ENCODE results near the gene R3HCC1L. TPM values are rescaled to one million over a fixed set of nuclear protein-coding genes. Genes with fewer than 3 reads are reported as not detected.

Gene R3HCC1L
- total RNA-seq, 5 donors from 2014 or later (not counting 1 experiment from before 2014, with no cell fraction given), result 21.5 to 23.4 (median 22.6) TPM

GRCh38 chr10:98255146-98255877, 120.9 kb downstream of the R3HCC1L start:
- Histone ChIP-seq H3K4me1 (ENCODE audit: control insufficient read depth in 1 of 2, extremely low read depth in 1 of 2, insufficient read depth in 2 of 2, low read length in 2 of 2) (no peaks in the 10 kb centered on the region), H3K27me3 (replicated peaks in 1 of 2; ENCODE audit: control insufficient read depth in 2 of 2, extremely low read depth in 1 of 2, insufficient read depth in 2 of 2, low read length in 1 of 2) (no peaks in the 10 kb centered on the region), H3K36me3 (ENCODE audit: control insufficient read depth in 2 of 2, extremely low read depth in 1 of 2, insufficient read depth in 1 of 2, low read length in 1 of 2) (peaks cover 3 to 5% of the 10 kb centered on the region in 2 donors), H3K4me3 (ENCODE audit: control insufficient read depth in 1 of 2, extremely low read depth in 1 of 2, low read length in 1 of 2) (no peak overlapping the region), H3K9me3 (no peaks in the 10 kb centered on the region), H3K27ac (ENCODE audit: low read length) (no peak overlapping the region)
- ChIA-PET CTCF (interaction anchor here in 1 of 2 donors (0.5 kb wide), 1 partner anchor 213 kb away, joined by 3 read pairs; no protein-coding TSS in a partner anchor), POLR2A (no interaction called here)
- DNase-seq, result peak in 1 of 35 experiments; percentile 21
- H3K9me3 Mint-ChIP-seq, result no peaks in the 10 kb centered on the region
- no peaks in the 10 kb centered on the region for H3K27me3 Mint-ChIP-seq
- WGBS (ENCODE audit: insufficient coverage), result 91% methylated on average over 11 of the region's 17 CpGs
- no peak for ATAC-seq (replicated peaks in 1 of 4)
- H3K27ac Mint-ChIP-seq, result no peak overlapping the region
- H3K4me3 Mint-ChIP-seq, result no peak overlapping the region
- no peaks in the 10 kb centered on the region for H3K4me1 Mint-ChIP-seq
- peaks cover 12% of the 10 kb centered on the region for H3K36me3 Mint-ChIP-seq

DNA sequence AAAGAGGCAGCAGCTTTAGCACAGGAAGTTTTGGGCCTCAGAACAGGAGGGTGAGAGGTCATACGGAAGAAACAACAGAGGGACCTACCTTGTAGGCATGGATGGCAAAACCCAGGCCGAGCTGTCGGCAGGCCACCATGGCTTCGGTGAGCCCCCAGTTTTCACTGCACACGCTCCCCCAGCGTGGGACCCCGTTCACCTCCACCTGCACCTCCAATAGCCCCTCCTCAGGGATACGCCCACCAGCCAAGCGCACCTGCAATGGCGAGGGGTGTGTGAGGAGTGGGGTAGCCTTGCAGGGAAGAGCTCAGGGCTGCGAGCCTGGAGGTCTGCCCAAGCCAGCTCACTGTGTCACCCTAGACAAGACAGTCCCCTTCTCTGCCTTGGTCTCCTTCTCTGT, 122.2 kb downstream of the R3HCC1L start:
- Histone ChIP-seq H3K27me3 (replicated peaks in 1 of 2; ENCODE audit: control insufficient read depth in 2 of 2, extremely low read depth in 1 of 2, insufficient read depth in 2 of 2, low read length in 1 of 2) (no peaks in the 10 kb centered on the region), H3K4me3 (ENCODE audit: control insufficient read depth in 1 of 2, extremely low read depth in 1 of 2, low read length in 1 of 2) (no peak overlapping the region), H3K36me3 (ENCODE audit: control insufficient read depth in 2 of 2, extremely low read depth in 1 of 2, insufficient read depth in 1 of 2, low read length in 1 of 2) (peaks cover 0 to 2% of the 10 kb centered on the region in 2 donors), H3K4me1 (ENCODE audit: control insufficient read depth in 1 of 2, extremely low read depth in 1 of 2, insufficient read depth in 2 of 2, low read length in 2 of 2) (no peaks in the 10 kb centered on the region), H3K27ac (ENCODE audit: low read length) (no peak overlapping the region), H3K9me3 (no peaks in the 10 kb centered on the region)
- ChIA-PET POLR2A (no interaction called here), CTCF (no interaction called here)
- H3K4me1 Mint-ChIP-seq, result no peaks in the 10 kb centered on the region
- peaks cover 15% of the 10 kb centered on the region for H3K36me3 Mint-ChIP-seq
- WGBS (ENCODE audit: insufficient coverage), result 92% methylated on average over 2 of the region's 11 CpGs
- no peak overlapping the region for H3K27ac Mint-ChIP-seq
- no peaks in the 10 kb centered on the region for H3K27me3 Mint-ChIP-seq
- peak in 1 of 35 experiments; percentile 4 for DNase-seq
- no peaks in the 10 kb centered on the region for H3K9me3 Mint-ChIP-seq
- ATAC-seq (replicated peaks in 1 of 4), result peak in 1 of 4 experiments; percentile 5
- no peak overlapping the region for H3K4me3 Mint-ChIP-seq

- Histone ChIP-seq H3K4me3 (ENCODE audit: control insufficient read depth in 1 of 2, extremely low read depth in 1 of 2, low read length in 1 of 2) (no peak overlapping the region), H3K4me1 (ENCODE audit: control insufficient read depth in 1 of 2, extremely low read depth in 1 of 2, insufficient read depth in 2 of 2, low read length in 2 of 2) (no peaks in the 10 kb centered on the region), H3K27ac (ENCODE audit: low read length) (no peak overlapping the region), H3K36me3 (ENCODE audit: control insufficient read depth in 2 of 2, extremely low read depth in 1 of 2, insufficient read depth in 1 of 2, low read length in 1 of 2) (no peaks in the 10 kb centered on the region), H3K27me3 (replicated peaks in 1 of 2; ENCODE audit: control insufficient read depth in 2 of 2, extremely low read depth in 1 of 2, insufficient read depth in 2 of 2, low read length in 1 of 2) (no peaks in the 10 kb centered on the region), H3K9me3 (no peaks in the 10 kb centered on the region)
- Mint-ChIP-seq H3K27ac (no peak overlapping the region), H3K36me3 (peaks cover 15% of the 10 kb centered on the region), H3K9me3 (no peaks in the 10 kb centered on the region), H3K4me3 (no peak overlapping the region), H3K4me1 (no peaks in the 10 kb centered on the region), H3K27me3 (no peaks in the 10 kb centered on the region)
- ATAC-seq (replicated peaks in 1 of 4) (no peak), DNase-seq (peak in 1 of 35 experiments; percentile 21)
- ChIA-PET CTCF (no interaction called here), POLR2A (no interaction called here)
- WGBS (ENCODE audit: insufficient coverage), result 97% methylated on average over 12 of the region's 12 CpGs
Measured at GRCh38 chr10:98257198-98257597, 122.7 kb downstream of the R3HCC1L start.

GRCh38 chr10:98257961-98258360, 123.5 kb downstream of the R3HCC1L start:
- 89% methylated on average over 14 of the region's 16 CpGs for WGBS (ENCODE audit: insufficient coverage)
- peaks cover 15% of the 10 kb centered on the region for H3K36me3 Mint-ChIP-seq
- no peaks in the 10 kb centered on the region for H3K4me1 Mint-ChIP-seq
- H3K4me3 Mint-ChIP-seq, result no peak overlapping the region
- no peak overlapping the region for H3K27ac ChIP-seq (ENCODE audit: low read length)
- H3K4me3 ChIP-seq (ENCODE audit: control insufficient read depth in 1 of 2, extremely low read depth in 1 of 2, low read length in 1 of 2), result no peak overlapping the region
- no peak for ATAC-seq (replicated peaks in 1 of 4)
- ChIA-PET CTCF (no interaction called here), POLR2A (no interaction called here)
- no peaks in the 10 kb centered on the region for H3K9me3 Mint-ChIP-seq
- no peaks in the 10 kb centered on the region for H3K36me3 ChIP-seq (ENCODE audit: control insufficient read depth in 2 of 2, extremely low read depth in 1 of 2, insufficient read depth in 1 of 2, low read length in 1 of 2)
- H3K4me1 ChIP-seq (ENCODE audit: control insufficient read depth in 1 of 2, extremely low read depth in 1 of 2, insufficient read depth in 2 of 2, low read length in 2 of 2), result no peaks in the 10 kb centered on the region
- H3K27me3 Mint-ChIP-seq, result no peaks in the 10 kb centered on the region
- no peaks in the 10 kb centered on the region for H3K27me3 ChIP-seq (replicated peaks in 1 of 2; ENCODE audit: control insufficient read depth in 2 of 2, extremely low read depth in 1 of 2, insufficient read depth in 2 of 2, low read length in 1 of 2)
- no peak overlapping the region for H3K27ac Mint-ChIP-seq
- peak in 1 of 35 experiments; percentile 22 for DNase-seq
- no peaks in the 10 kb centered on the region for H3K9me3 ChIP-seq

GRCh38 chr10:98258683-98259454, 124.4 kb downstream of the R3HCC1L start:
- Histone ChIP-seq H3K27ac (ENCODE audit: low read length) (no peak overlapping the region), H3K4me1 (ENCODE audit: control insufficient read depth in 1 of 2, extremely low read depth in 1 of 2, insufficient read depth in 2 of 2, low read length in 2 of 2) (no peaks in the 10 kb centered on the region), H3K27me3 (replicated peaks in 1 of 2; ENCODE audit: control insufficient read depth in 2 of 2, extremely low read depth in 1 of 2, insufficient read depth in 2 of 2, low read length in 1 of 2) (no peaks in the 10 kb centered on the region), H3K36me3 (ENCODE audit: control insufficient read depth in 2 of 2, extremely low read depth in 1 of 2, insufficient read depth in 1 of 2, low read length in 1 of 2) (no peaks in the 10 kb centered on the region), H3K9me3 (no peaks in the 10 kb centered on the region), H3K4me3 (ENCODE audit: control insufficient read depth in 1 of 2, extremely low read depth in 1 of 2, low read length in 1 of 2) (no peak overlapping the region)
- POLR2A ChIA-PET, result no interaction called here
- CTCF ChIA-PET, result no interaction called here
- 77% methylated on average over 11 of the region's 13 CpGs for WGBS (ENCODE audit: insufficient coverage)
- ATAC-seq (replicated peaks in 1 of 4) (no peak), DNase-seq (peak in 1 of 35 experiments; percentile 22)
- H3K27ac Mint-ChIP-seq, result no peak overlapping the region
- no peaks in the 10 kb centered on the region for H3K9me3 Mint-ChIP-seq
- no peaks in the 10 kb centered on the region for H3K27me3 Mint-ChIP-seq
- H3K4me1 Mint-ChIP-seq, result no peaks in the 10 kb centered on the region
- H3K36me3 Mint-ChIP-seq, result peaks cover 15% of the 10 kb centered on the region
- no peak overlapping the region for H3K4me3 Mint-ChIP-seq

DNA sequence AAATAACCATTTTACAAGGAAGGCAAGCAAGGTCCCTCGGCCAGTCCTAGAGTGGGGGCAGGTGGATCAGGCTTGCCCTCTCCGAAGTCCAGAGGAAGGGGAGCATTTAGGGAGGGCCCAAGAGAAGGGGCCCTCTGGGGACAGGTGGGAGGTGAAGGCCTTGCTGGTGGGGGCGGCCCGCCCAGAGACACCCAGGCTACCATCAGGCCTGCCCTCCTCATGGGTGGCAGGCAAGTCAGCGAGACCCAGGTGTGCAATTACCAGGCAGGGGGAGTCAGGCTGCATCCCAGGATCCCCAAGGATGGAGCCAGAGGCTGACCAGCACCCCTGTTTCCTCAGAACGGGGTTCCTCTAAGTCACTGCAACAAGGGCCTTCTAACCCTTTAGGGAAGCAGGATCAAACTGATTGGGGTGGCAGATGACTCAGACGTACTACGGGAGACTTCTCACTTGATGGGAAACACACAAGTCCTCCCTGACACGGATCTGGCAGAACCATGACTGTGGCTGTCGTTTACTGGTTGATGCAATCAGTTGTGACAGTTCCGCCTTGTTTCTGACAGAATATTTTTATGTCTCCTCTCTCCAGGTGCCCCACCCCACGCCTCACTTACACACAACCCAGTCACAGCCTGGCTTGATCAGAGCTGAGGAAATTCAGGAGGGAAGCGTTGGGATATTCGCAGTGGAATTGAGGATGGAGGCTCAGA, 125.3 kb downstream of the R3HCC1L start:
- peaks cover 0 to 6% of the 10 kb centered on the region in 2 experiments for H3K27me3 ChIP-seq (replicated peaks in 1 of 2; ENCODE audit: control insufficient read depth in 2 of 2, extremely low read depth in 1 of 2, insufficient read depth in 2 of 2, low read length in 1 of 2)
- H3K9me3 ChIP-seq, result no peaks in the 10 kb centered on the region
- ChIA-PET CTCF (no interaction called here), POLR2A (no interaction called here)
- Mint-ChIP-seq H3K27me3 (no peaks in the 10 kb centered on the region), H3K9me3 (no peaks in the 10 kb centered on the region), H3K4me3 (no peak overlapping the region), H3K36me3 (peaks cover 15% of the 10 kb centered on the region), H3K4me1 (no peaks in the 10 kb centered on the region), H3K27ac (no peak overlapping the region)
- WGBS (ENCODE audit: insufficient coverage), result 85% methylated on average over 11 of the region's 14 CpGs
- H3K4me1 ChIP-seq (ENCODE audit: control insufficient read depth in 1 of 2, extremely low read depth in 1 of 2, insufficient read depth in 2 of 2, low read length in 2 of 2), result no peaks in the 10 kb centered on the region
- H3K27ac ChIP-seq (ENCODE audit: low read length), result no peak overlapping the region
- DNase-seq (peak in 1 of 35 experiments; percentile 12), ATAC-seq (replicated peaks in 1 of 4) (no peak)
- H3K36me3 ChIP-seq (ENCODE audit: control insufficient read depth in 2 of 2, extremely low read depth in 1 of 2, insufficient read depth in 1 of 2, low read length in 1 of 2), result no peaks in the 10 kb centered on the region
- H3K4me3 ChIP-seq (ENCODE audit: control insufficient read depth in 1 of 2, extremely low read depth in 1 of 2, low read length in 1 of 2), result no peak overlapping the region

Measured in T-cell (primary cell).